Measurements from ENCODE around the gene PSMG4.

Gene PSMG4

DNA sequence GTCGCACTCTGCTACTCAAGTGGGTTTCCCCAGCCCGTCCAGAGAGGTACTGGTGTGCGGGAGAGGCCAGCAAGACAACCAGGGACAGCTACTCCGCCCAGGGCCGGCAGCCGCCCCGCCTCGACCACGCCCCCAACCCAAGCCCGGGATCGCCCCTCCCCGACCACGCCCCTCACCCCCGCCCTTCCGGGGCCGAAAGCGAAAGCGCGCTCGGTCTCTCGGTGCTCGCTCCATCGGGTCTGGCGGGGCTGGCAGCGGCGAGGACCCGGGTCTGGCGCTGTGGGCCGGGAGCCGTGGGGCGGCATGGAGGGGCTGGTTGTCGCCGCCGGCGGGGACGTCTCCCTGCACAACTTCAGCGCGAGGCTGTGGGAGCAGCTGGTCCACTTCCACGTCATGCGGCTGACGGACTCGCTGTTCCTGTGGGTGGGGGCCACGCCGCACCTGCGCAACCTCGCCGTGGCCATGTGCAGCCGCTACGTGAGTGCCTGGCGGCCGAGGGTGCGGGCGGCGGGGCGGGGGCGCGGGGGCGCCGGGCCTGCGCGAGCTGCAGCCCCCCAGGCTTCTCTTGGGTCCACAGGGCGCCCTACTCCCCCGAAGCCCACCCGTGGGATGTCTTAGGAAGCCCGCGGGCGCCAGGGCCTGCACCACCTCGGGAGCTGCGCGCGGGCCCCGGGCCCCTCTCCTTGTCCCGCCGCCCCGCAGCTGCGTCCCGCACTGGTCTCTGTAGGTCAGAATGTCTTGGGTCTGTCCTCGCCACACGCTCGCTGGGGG, at the start of gene PSMG4:
TSS of gene PSMG4 (plus strand) at position 228 of the 771 bp plus-strand sequence. CDS start at position 304, 76 bp downstream.
- DNase-seq = peak; percentile 94

DNA sequence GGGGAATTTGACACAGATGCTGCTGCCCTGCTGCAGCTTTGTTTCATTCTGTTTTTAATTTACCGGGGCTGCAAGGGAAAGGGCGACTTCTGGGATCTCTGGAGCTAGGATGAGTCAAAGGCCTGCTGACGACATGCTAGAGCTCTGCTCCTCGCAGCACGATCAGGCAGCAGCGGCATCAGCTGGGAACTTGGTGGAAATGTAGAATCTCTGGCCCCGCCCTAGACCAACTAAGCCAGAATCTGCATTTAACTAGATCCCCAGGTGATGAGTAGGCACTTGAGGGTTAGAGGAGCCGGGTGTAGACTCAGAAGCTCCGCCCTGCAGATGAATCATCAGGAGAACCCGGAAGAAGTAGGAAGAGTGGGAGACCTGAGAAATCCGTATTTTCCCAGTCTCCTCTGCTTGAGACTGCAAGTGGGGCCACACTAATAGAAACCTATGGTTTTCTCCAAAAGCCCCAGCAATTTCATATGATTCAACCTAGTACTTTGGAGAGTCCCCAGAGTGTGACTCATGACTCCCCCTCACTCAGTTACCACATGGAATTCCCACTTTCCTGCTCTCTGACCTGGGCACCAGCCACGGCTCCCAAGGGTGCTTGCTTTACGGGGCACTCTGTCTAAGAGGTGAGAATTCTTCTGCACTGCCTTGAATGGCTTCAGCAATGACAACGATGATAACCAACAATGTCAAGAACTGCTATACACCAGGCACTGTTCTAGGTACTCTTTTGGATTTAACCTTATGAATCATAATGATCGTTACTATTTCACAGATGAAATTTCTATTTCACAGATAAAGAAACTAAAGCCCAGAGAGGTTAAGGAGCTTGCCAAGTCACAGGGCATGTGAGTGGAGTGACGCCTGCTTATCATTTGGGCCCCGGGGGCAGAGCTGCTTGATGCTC, 49.4 kb upstream of the PSMG4 start:
- peak; percentile 85 for DNase-seq

DNA sequence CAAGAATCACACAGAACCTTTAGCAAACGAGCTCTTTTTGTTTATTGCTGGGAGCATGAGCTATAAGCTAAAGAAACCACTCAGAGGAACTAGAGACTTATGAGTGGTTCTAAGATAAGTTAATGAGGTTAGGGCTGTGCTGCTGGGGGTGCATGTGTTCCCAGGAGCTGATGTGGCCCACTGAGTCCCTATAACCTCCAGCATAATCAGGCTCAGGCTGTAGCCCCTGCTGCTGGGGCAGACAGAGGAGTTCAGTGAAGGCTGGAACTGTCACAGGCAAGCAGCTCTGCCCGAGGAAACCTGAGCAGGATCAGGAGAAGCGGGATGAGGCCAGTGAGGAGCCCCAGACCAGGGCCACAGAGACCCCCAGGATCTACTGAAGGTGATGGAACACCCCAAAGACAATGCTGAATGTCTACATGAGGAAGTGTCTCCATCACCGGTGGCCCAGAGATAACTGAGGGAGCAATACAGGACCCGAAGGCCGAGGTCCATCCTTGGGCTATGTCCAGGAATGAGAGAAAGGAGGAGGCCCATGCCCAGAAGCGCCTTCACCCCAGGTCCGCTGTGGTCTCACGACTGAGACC, 48.6 kb upstream of the PSMG4 start:
- DNase-seq = no peak

DNA sequence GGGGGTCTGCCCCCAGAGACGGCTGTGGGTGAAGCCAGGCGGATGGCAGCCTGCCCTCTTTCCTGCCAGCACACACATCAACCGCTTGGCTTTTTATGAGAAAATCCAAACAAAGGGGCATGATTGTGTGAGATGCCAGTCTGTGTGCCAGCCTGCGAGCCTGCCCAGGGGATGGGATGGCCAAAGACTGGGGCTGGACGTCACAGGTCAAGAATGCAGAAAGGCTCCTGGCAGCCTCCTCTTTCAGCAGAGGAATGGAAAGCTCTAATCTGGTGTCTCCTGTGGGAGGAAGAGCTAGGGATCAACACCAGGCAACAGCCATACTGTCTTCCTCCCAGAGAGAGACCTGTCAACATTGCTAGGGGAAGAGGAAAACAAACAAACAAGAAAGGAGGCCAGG, 47.1 kb upstream of the PSMG4 start:
- DNase-seq = no peak

DNA sequence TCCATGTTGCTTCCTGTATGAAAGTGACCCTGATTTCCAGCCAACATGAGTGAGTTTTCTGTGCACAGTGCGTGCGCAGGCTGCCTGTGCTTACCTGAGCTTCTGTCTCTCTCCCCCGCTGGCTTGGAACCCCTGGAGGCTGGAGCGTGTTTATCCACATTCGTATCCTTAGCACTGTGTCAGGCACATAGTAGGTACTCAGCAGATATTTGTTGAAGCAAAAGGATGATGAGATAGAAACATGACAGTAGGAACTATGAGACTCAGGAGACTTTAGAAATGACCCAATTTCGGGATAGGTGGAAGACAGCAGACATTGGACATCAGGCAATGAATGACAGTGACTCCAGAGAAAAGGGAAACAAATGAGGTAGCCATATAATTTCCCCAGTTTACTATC, 46.5 kb upstream of the PSMG4 start:
- no peak for DNase-seq

DNA sequence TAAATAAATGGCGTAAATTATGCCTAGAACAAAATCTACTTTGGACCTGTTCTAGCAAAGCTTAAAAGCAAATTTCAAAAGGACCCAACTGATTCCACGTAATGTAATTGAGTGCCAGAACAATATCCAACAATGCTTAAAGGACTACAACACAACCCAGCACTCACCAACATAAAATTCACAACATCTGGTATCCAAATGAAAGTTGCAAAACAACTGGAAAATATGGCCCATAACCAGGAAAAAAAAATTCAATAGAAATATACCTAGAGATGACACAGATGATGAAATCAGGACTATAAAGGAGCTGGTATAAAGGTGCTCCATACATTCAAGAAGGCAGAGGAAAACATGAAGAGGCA, 45.4 kb upstream of the PSMG4 start:
- DNase-seq = no peak

GRCh38 chr6:3214898-3215297, 43.8 kb upstream of the PSMG4 start:
- no peak for DNase-seq

GRCh38 chr6:3217286-3217685, 41.5 kb upstream of the PSMG4 start:
- no peak for DNase-seq

- DNase-seq = no peak
Measured at GRCh38 chr6:3218266-3218665, 40.5 kb upstream of the PSMG4 start.

DNA sequence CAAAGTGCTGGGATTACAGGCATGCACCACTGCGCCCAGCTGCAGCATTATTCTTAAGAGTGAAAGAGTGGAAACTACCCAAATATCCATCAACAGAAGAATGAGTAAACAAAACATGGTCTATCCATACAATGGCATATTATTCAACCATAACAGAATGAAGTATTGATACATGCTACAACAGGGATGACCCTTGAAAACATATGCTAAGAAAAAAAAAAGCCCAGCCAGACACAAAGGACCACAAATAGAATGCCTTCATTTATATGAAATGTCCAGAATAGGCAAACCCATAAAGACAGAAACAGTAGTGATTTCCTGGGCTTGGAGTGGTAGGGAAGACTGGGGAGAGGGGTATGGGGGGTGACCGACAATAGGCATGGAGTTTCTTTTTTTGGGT, 38.4 kb upstream of the PSMG4 start:
- no peak for DNase-seq

GRCh38 chr6:3221578-3221977, 37.2 kb upstream of the PSMG4 start:
- DNase-seq = no peak

DNA sequence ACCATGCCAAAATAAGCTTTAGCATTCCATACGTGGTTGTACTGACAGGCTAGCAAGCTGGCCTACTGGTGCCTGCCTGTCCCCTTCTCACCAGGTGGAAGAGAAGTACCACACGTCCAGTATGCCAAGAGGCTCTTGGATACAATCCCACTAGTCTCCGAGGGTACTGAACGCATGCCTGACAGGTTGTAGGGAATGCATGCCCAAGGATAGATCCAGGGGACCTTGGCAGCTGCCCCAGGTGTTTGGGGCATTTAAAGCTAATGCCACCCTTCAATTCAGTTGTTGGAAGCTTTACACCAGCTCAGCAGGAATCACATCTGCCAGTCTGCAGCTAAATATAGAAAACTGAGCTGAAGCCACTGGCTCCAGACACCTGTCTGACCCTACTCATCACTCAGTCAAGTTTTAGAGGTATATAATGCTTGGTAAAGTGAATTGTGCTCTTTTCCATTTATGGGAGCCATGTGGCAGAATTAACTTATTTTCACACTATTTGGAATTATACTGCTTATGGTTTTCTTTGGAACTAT, 36.2 kb upstream of the PSMG4 start:
- no peak for DNase-seq

DNA sequence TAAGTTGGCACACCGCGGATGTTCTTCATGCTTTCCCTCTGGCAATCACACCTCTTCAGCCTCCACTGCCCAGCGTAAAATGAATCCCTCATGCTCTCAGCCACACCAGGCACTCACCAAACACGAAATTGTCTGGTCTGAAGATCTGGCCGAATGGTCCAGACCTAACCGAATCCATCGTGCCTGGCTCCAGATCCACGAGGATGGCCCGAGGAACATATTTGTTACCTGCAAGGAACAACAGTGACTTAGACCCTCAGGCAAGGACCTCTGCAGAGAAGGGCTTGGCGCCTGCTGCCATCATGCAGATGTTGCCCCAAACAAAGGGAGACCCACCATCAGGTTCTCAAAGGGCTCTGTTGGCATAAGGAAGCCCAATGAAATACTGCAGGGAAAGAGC, 32.7 kb upstream of the PSMG4 start:
- DNase-seq = no peak

DNA sequence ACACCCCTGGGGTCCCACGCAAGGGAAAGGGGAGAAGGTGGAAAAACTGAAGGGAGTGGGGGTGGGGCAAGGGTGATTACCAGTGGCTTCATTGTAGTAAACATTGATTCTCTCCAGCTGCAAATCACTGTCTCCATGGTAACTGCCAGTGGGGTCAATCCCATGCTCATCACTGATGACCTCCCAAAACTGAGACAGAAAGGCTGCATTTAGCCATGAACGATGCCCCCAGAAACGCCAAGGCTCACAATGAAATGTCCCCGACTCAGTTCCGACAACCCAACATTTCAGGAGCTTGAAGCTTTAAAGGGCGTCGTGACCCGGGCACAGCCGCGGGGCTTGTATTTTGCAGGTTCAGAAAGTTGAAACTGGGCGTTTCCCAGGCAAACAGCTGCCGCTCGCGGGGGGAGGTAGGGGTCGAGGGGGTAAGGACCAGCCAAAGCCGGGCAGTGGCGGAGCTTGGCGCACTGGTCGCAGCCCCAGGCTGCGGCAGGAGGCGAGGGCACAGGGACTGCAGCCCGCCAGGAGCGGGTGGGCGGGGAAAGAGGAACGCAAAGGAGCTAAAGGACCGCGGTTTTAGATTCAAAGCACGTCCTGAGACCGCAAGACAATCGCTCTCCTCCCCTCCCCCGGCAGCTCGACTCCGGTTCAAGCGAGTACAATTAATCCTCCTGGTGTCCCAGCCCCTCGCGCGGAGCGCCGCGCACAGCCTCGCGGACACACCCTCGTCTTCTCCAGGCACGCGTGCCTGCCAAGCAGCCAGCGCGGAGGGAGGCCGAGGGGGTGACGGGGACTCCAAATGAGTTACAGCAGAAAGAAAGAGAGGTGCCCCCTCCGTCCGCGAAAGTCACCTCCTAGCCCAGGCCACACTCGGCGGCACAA, 32.0 kb upstream of the PSMG4 start:
- DNase-seq = peak; percentile 74

- no peak for DNase-seq
Measured at GRCh38 chr6:3227363-3228045, 31.2 kb upstream of the PSMG4 start, which contains the start of gene TUBB2B. Gene TUBB2B, minus strand, starts transcription at chr6:3227653. Its CDS starts 110 bp downstream, at chr6:3227543.

DNA sequence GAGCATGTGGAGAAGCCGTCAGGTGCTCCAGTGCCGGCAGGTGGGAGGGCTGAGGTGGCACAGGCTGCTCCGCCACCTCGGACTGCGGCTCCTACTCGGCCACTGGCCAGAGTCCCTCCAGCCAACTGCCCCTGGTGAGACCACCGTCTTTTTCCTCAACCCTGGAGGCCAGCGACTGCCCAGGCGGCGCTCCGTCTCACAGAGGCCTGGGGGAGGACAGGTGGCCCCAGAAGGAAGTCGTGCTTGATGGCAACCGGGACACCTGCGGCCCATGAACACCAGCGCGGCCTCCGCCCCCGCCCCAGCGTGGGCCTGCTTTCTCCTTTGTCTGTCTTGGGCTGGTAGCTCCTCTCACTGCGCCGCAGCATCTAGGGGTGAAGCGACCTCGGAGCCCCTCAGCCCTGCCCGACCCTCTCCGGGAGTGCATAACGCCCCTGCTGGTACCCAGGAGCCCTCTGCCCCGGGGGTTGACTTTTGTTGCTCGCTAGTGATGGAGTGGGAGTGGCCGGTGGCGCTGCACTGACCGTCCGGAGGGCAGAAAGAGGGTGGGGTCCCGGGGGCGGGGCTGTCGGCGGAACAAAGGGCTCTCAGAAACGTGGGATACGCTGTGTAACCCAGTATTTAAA, 30.6 kb upstream of the PSMG4 start:
- no peak for DNase-seq

DNA sequence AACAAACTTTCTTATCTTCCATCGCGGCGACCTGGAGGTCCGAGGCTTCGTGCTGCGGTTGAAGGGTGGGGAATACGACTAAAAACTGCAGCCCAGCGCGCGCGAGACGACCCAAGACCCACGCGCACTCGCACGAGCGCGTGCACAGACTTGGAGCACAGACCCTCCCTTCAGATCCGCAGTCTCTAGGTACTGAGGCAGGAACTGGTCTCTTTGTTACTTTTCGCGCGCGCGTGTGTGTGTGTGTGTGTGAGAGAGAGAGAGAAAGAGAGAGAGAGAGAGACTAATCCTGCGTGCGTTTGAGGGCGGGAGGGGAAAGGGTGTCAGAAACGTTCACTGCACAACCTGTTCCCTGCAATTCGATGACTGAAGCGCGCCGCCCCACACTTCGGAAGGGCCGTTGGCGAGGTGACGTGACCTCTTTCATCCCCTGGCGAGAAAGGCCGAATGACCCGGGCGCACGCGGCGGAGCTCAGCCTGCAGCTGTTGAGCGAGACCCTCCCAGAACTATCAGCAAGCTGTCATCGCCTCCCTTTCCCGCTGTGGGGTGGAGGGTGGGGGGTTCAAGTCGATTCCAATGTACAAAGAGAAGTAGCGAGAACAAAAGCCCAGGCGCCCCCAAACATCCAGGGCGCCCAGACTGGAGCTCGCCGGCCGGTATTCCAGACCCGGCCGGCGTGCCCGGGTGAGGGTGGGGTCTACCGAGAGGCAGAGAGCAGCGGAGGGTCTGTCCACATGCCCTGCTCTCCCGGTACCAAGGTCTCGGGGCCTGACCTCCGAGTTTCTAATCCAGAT, 29.8 kb upstream of the PSMG4 start:
- peak; percentile 46 for DNase-seq

DNA sequence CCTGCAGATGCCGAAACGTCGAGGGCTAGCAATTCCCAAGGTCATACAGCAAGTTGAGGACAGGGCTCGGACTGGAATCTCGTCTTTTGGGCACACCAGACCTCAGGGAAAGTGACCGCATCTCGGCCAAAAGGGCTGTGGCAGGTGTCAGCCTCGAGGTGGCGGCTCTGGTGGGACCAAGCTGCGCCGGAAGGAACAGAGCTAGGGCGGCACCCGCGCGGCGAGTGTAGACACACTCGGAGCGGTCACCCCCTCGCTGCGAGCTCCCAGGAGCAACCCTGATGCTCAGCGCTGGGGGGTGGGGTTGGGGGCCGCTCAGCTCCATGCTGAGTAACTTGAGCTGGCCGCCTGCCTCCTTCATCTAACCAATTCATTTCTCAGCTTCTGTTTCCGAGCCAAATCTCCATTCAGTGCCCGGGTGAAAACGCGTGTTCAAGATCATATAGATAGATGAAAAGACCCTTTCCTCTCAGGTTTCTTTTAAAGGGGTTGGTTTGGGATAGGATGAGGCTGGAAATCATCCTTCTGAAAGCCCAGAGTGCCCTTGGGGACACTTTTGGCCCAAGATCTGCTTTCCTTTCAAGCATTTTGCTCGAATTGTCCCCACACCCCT, 29.1 kb upstream of the PSMG4 start:
- DNase-seq = peak; percentile 45

DNA sequence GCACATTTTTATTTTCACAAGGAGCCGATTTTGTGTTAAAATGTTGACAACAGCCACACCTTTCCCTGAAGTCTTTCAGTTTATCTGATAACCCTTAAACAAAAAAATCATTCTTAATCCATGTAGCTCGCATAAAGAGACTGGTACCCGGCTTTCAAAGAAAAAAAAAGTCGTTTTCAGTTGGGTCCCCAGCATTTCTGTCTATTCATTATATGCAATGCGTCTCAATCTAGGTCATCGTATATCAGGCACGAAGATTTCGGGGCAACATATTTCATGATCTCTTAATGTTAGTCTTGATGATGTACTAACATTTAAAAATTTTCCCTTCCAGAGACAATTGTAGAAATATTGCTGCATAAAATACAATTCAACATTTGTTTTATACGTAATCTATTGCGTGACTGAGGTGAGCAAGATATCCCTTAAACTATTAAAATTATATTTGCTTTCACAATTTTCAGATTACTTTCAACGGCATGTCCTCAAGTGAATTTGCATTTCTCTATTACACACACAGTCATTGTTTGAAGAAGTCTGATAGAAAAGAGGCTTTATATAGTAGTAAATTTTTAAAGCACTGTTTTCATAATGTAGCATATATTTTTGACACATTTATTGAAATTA, 28.4 kb upstream of the PSMG4 start:
- no peak for DNase-seq

DNA sequence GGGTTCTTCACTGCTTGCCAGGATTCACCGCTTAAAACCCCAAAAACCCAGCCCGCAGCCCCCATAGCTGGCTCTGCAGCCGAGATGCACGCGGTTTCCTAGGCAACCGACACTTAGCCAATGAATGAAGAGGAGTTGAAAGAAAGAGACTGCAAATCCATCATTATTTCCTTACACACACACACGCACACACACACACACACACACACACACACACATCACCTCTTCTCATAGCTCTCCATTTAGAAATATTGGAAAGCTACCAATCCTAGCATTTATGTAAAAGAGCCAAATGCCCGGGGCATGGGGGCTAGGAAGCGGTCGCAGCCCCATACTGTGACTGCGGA, 27.9 kb upstream of the PSMG4 start:
- no peak for DNase-seq
